Heart left ventricle (tissue), 16 donors: ENCODE data around the gene MCAM. TPM values are rescaled to one million over a fixed set of nuclear protein-coding genes. Genes with fewer than 3 reads are reported as not detected.

ENCODE experiments used
- ATAC-seq, 4 donors: fragments of 200-7000 bp; cut with Tn5 transposase; one replicate each; pipeline ENCODE4 v1.9.1; 2020 to 2022; ENCODE audit warnings: moderate library complexity in 4 of 4, mild to moderate bottlenecking in 3 of 4, moderate number of reproducible peaks in 1 of 4
- DNase-seq, 5 donors: peaks; one replicate each; pipeline ENCODE4 v3.0.0-alpha.2; 2020
- H3K27ac ChIP-seq, 12 donors: fragments of 200-600 bp; sonication (generic) in 4 of 12; one replicate each; pipeline versions ENCODE4 v1.5.0 to v1.8.0; 2016 to 2022; ENCODE audit warnings: mild to moderate bottlenecking in 2 of 12
- H3K27me3 ChIP-seq, 9 donors: fragments of 200-600 bp; sonication (generic) in 2 of 9; one replicate each; pipeline versions ENCODE4 v1.5.1 to v1.8.0; 2016 to 2022; ENCODE audit warnings: mild to moderate bottlenecking in 3 of 9
- H3K36me3 ChIP-seq, 9 donors: fragments of 200-600 bp; sonication (generic) in 2 of 9; one replicate each; pipeline versions ENCODE4 v1.5.0 to v1.8.0; 2018 to 2022; ENCODE audit warnings: mild to moderate bottlenecking in 2 of 9
- H3K4me1 ChIP-seq, 12 donors: fragments of 200-600 bp; sonication (generic) in 4 of 12; one replicate each; pipeline versions ENCODE4 v1.5.0 to v1.8.0; 2016 to 2022; ENCODE audit warnings: mild to moderate bottlenecking in 3 of 12
- H3K4me3 ChIP-seq, 12 donors: fragments of 200-600 bp; sonication (generic) in 4 of 12; one replicate each; pipeline versions ENCODE4 v1.5.0 to v1.8.0; 2017 to 2022; ENCODE audit warnings: mild to moderate bottlenecking in 9 of 12, moderate library complexity in 4 of 12
- H3K9me3 ChIP-seq, 12 donors: fragments of 200-600 bp; sonication (generic) in 4 of 12; one replicate each; pipeline versions ENCODE4 v1.5.0 to v1.8.0; 2016 to 2022; ENCODE audit warnings: mild to moderate bottlenecking in 1 of 12
- CTCF ChIP-seq, 12 donors: fragments of 200-600 bp; sonication (generic) in 4 of 12; IDR thresholded peaks; one replicate each; pipeline versions ENCODE4 v1.5.0 to v1.8.0; 2018 to 2022; ENCODE audit warnings: antibody characterized with exemption in 12 of 12, mild to moderate bottlenecking in 5 of 12
- POLR2A ChIP-seq, 2 donors: fragments of 450-650 bp; IDR thresholded peaks; one replicate each; pipeline ENCODE4 v1.6.1; 2017; ENCODE audit warnings: antibody characterized with exemption in 2 of 2, mild to moderate bottlenecking in 2 of 2, moderate library complexity in 2 of 2
- WGBS, 4 donors: extraction: QIAGEN DNeasy Blood & Tissue Kit in 2 of 4; methylation state at CpG; one replicate each; pipeline versions ENCODE4 v1.1.5 to v1.1.7; 2013 to 2018; 5-methylcytosine and 5-hydroxymethylcytosine counted together
- intact Hi-C, 10 donors: fragments of 100-400 bp; cut with DNase I; formaldehyde crosslinking; loops; one replicate each; pipeline versions ENCODE4 v1.11.1 to v1.14.2; 2022
- polyA plus RNA-seq, 2 donors: library from polyadenylated mRNA; stranded (reverse); fragments of 200-250 nt; gene quantifications; one replicate each; pipeline ENCODE4 v1.2.3, GENCODE V29; 2013
- total RNA-seq, 9 donors: library from RNA; depleted of rRNA in 2 of 9; stranded (reverse); fragments of >200 nt in 2 of 9; fragmentation: NEBNext Ultra II Directional in 3 of 9; extraction: Animal tissue kit (Norgen Biotek cat#: 25700) in 3 of 9; gene quantifications; one replicate each; pipeline versions ENCODE4 v1.1.0 to v1.2.4, GENCODE V29; 2016 to 2023
- donor health status: ischemic (EF 13 %, LVEDD 7.1; RV severe dilation, severe dysfunction).
- donor health status: healthy with polysubstance abuse.
- donor health status: DM: no; HTN: yes; CAD: no.
- donor health status: DM: no; HTN: no; CAD: no.
- donor health status: ischemic (EF 25% LVEDD 6.9; RV normal size, moderate dysfunction).
- donor health status: ischemic (EF 25% LVEDD 5.7; RV mildly dilated, moderate dysfunction).
- donor health status: healthy.
- donor health status: DM: yes; HTN: yes; CAD: no.
- donor health status: ischemic (EF 35%, LVEDD 5.7; RV mildly dilated, moderate dysfunction).
- donor health status: nonischemic (EF 11% LVEDD 7.7; RV severe dilation, severe dysfunction).
- donor health status: DM: yes; HTN: yes; CAD: no.
- donor health status: PGD.
- donor health status: ischemic (EF 29% LVEDD 5.4; RV normal size, mild dysfunction).
- donor health status: nonischemic (EF 23%, LVEDD 6.1; RV moderate dilation, normal function).

The MCAM gene
- total and polyA plus RNA-seq, 11 donors: 31.9 to 380 (median 108) TPM

- peak overlapping the region; percentile 81 to 100 (median 94) for H3K27ac ChIP-seq
- no peaks in the 10 kb centered on the region for H3K9me3 ChIP-seq
- H3K36me3 ChIP-seq: peaks cover 0 to 20% (median 14%) of the 10 kb centered on the region in 9 donors
- DNase-seq (peak in 2 of 5 donors; percentile 64 to 70), ATAC-seq (peak in 3 of 4 donors; percentile 18 to 40 (median 25))
- intact Hi-C loops: no loop called here
- H3K4me3 ChIP-seq: peak overlapping the region; percentile 16 to 80 (median 60)
- H3K27me3 ChIP-seq: peaks cover 0 to 34% (median 0%) of the 10 kb centered on the region in 9 donors
- TF ChIP-seq POLR2A (IDR thresholded peaks at IDR 0.05): no peak
- no peak for TF ChIP-seq CTCF (IDR thresholded peaks at IDR 0.05)
- peaks cover 0 to 75% (median 49%) of the 10 kb centered on the region in 12 donors for H3K4me1 ChIP-seq
- WGBS, 4 donors: 27 to 42% (median 32%) methylated on average over 31 to 44 of the region's 44 CpGs
Measured at GRCh38 chr11:119363081-119363850, 46.3 kb upstream of the MCAM start.

GRCh38 chr11:119362741-119363080 lies 45.8 kb upstream of the MCAM start:
- peak overlapping the region; percentile 81 to 100 (median 94) for H3K27ac ChIP-seq

GRCh38 chr11:119361941-119362725 lies 45.2 kb upstream of the MCAM start:
- Histone ChIP-seq H3K9me3 (no peaks in the 10 kb centered on the region), H3K4me1 (peaks cover 0 to 73% (median 39%) of the 10 kb centered on the region in 12 donors), H3K27ac (peak overlapping the region; percentile 81 to 100 (median 94)), H3K27me3 (peaks cover 0 to 33% (median 0%) of the 10 kb centered on the region in 9 donors), H3K36me3 (peaks cover 0 to 31% (median 23%) of the 10 kb centered on the region in 9 donors), H3K4me3 (peak overlapping the region; percentile 16 to 80 (median 60))
- TF ChIP-seq CTCF (IDR thresholded peaks at IDR 0.05) (no peak), POLR2A (IDR thresholded peaks at IDR 0.05) (no peak)
- WGBS, 4 donors: 43 to 58% (median 46%) methylated on average over 11 of the region's 11 CpGs
- DNase-seq: peak in 1 of 5 donors; percentile 14
- intact Hi-C loops: no loop called here
- peak in 3 of 4 donors; percentile 12 to 40 (median 30) for ATAC-seq

More at GRCh38 chr11:119362741-119363080, 45.8 kb upstream of the MCAM start:
- Histone ChIP-seq H3K27me3 (peaks cover 0 to 34% (median 0%) of the 10 kb centered on the region in 9 donors), H3K9me3 (no peaks in the 10 kb centered on the region), H3K36me3 (peaks cover 0 to 26% (median 20%) of the 10 kb centered on the region in 9 donors), H3K4me1 (peaks cover 0 to 73% (median 43%) of the 10 kb centered on the region in 12 donors), H3K4me3 (peak overlapping the region; percentile 16 to 80 (median 60))
- ATAC-seq (no peak), DNase-seq (no peak)
- WGBS, 4 donors: 42 to 71% (median 60%) methylated on average over 1 to 5 of the region's 5 CpGs
- intact Hi-C loops: no loop called here
- TF ChIP-seq CTCF (IDR thresholded peaks at IDR 0.05) (no peak), POLR2A (IDR thresholded peaks at IDR 0.05) (no peak)
